HEK293 (cell line): Measurements from ENCODE around the gene OSBP.

ENCODE experiments used
- KLF9 ChIP-seq: fragments of 450-650 bp; formaldehyde crosslinking; IDR thresholded peaks from 2 replicates; pipeline ENCODE4 v1.5.1; 2016; ENCODE audit warnings: missing biosample characterization, missing genetic modification characterization, low read depth
- SP2 ChIP-seq: fragments of 450-650 bp; formaldehyde crosslinking; IDR thresholded peaks from 2 replicates; pipeline ENCODE4 v1.5.1; 2016; ENCODE audit warnings: missing biosample characterization, missing genetic modification characterization
- ZBTB44 ChIP-seq: fragments of 450-650 bp; IDR thresholded peaks from 2 replicates; pipeline ENCODE4 v1.5.1; 2018; ENCODE audit warnings: missing biosample characterization, mild to moderate bottlenecking, missing genetic modification characterization
- ZBTB49 ChIP-seq: fragments of 450-650 bp; formaldehyde crosslinking; IDR thresholded peaks from 2 replicates; pipeline ENCODE4 v1.5.1; 2016; ENCODE audit warnings: missing biosample characterization, missing genetic modification characterization, low read depth
- ZBTB8A ChIP-seq: fragments of 450-650 bp; formaldehyde crosslinking; IDR thresholded peaks from 2 replicates; pipeline ENCODE4 v1.5.1; 2016; ENCODE audit warnings: missing biosample characterization, missing genetic modification characterization
- ZNF175 ChIP-seq: fragments of 450-650 bp; formaldehyde crosslinking; IDR thresholded peaks from 2 replicates; pipeline ENCODE4 v1.5.1; 2016; ENCODE audit warnings: missing biosample characterization, missing genetic modification characterization
- ZNF248 ChIP-seq: fragments of 450-650 bp; formaldehyde crosslinking; IDR thresholded peaks from 2 replicates; pipeline ENCODE4 v1.5.1; 2017; ENCODE audit warnings: missing biosample characterization, missing genetic modification characterization
- ZNF335 ChIP-seq: fragments of 450-650 bp; formaldehyde crosslinking; conservative IDR thresholded peaks from 2 replicates; pipeline ENCODE4 v1.5.1; 2016; ENCODE audit warnings: missing biosample characterization, missing genetic modification characterization
- ZNF341 ChIP-seq: fragments of 450-650 bp; formaldehyde crosslinking; IDR thresholded peaks from 2 replicates; pipeline ENCODE4; 2016; ENCODE audit warnings: low read depth, missing biosample characterization, missing genetic modification characterization
- ZNF362 ChIP-seq: fragments of 450-650 bp; formaldehyde crosslinking; IDR thresholded peaks from 2 replicates; pipeline ENCODE4 v1.5.1; 2016; ENCODE audit warnings: missing biosample characterization, missing genetic modification characterization
- ZNF366 ChIP-seq: fragments of 450-650 bp; formaldehyde crosslinking; conservative IDR thresholded peaks from 2 replicates; pipeline ENCODE4 v1.5.1; 2016; ENCODE audit warnings: missing biosample characterization, missing genetic modification characterization
- ZNF426 ChIP-seq: fragments of 450-650 bp; formaldehyde crosslinking; IDR thresholded peaks from 2 replicates; pipeline ENCODE4 v1.5.1; 2017; ENCODE audit warnings: missing biosample characterization, missing genetic modification characterization, mild to moderate bottlenecking, inconsistent platforms, moderate library complexity
- ZNF555 ChIP-seq: fragments of 450-650 bp; formaldehyde crosslinking; conservative IDR thresholded peaks from 2 replicates; pipeline ENCODE4 v1.5.1; 2017; ENCODE audit warnings: missing biosample characterization, mild to moderate bottlenecking, missing genetic modification characterization, inconsistent platforms
- ZNF580 ChIP-seq: fragments of 450-650 bp; formaldehyde crosslinking; IDR thresholded peaks from 2 replicates; pipeline ENCODE4 v1.5.1; 2016; ENCODE audit warnings: missing biosample characterization, missing genetic modification characterization
- ZNF600 ChIP-seq: fragments of 450-650 bp; formaldehyde crosslinking; IDR thresholded peaks from 2 replicates; pipeline ENCODE4 v1.5.1; 2016; ENCODE audit warnings: missing biosample characterization, missing genetic modification characterization
- ZNF629 ChIP-seq: fragments of 450-650 bp; formaldehyde crosslinking; IDR thresholded peaks from 2 replicates; pipeline ENCODE4 v1.5.1; 2017; ENCODE audit warnings: missing biosample characterization, missing genetic modification characterization
- ZNF747 ChIP-seq: fragments of 450-650 bp; formaldehyde crosslinking; IDR thresholded peaks from 2 replicates; pipeline ENCODE4 v1.5.1; 2016; ENCODE audit warnings: missing biosample characterization, missing genetic modification characterization
- ZSCAN18 ChIP-seq: fragments of 450-650 bp; formaldehyde crosslinking; IDR thresholded peaks from 2 replicates; pipeline ENCODE4 v1.5.1; 2016; ENCODE audit warnings: missing biosample characterization, missing genetic modification characterization
- ZSCAN30 ChIP-seq: fragments of 450-650 bp; IDR thresholded peaks from 2 replicates; pipeline ENCODE4 v1.5.1; 2018; ENCODE audit warnings: missing biosample characterization, mild to moderate bottlenecking, missing genetic modification characterization, moderate library complexity
- TF ChIP-seq, protein P1 (sequence below): fragments of 450-650 bp; formaldehyde crosslinking; conservative IDR thresholded peaks from 2 replicates; pipeline ENCODE4 v1.5.1; 2016; ENCODE audit warnings: low read depth, missing biosample characterization, missing genetic modification characterization
- TF ChIP-seq, protein P2 (sequence below): fragments of 450-650 bp; formaldehyde crosslinking; IDR thresholded peaks from 2 replicates; pipeline ENCODE4 v1.5.1; 2016; ENCODE audit warnings: missing biosample characterization, missing genetic modification characterization

The OSBP gene

DNA sequence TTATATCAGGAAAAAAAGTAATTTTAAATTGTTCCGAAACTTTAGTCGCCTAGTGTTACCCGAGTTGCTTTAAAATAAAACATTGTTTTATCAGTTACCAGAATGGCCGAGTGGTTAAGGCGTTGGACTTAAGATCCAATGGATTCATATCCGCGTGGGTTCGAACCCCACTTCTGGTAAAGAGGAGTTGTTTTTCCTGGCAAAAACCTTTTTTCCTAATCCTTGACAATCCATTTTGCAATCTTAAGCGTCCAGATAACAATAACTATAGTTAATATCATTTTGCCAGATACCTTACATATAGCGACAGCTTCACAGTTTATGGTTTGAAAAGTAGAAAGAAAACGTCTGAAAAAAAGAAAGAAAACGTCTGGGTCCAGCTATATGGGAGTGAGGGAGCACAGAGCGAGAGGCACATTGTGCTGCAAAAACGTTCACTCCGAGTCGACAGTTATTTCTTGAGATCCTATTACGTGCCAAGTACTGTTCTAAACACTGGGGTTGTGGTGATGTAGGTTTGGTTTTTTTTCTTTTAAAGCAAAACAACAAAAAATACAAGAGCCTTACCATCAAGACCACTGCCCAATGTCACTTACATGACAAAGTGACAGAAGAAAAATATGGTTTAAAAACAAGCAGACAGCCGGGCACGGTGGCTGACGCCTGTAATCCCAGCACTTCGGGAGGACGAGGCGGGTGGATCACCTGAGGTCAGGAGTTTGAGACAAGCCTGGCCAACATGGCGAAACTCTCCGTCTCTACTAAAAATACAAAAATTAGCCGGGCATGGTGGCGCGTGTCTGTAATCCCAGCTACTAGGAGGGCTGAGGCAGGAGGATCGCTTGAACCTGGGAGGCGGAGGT is 63.7 kb downstream of the OSBP start (continued):
- TF ChIP-seq ZNF362 (tag by site-specific recombination) (0 out of 2 replicates have a peak, but pooled peaks have one; percentile 30), SP2 (tag by site-specific recombination) (no peak), ZNF335 (peak; percentile 82), ZNF366 (peak; percentile 66; the same call in 1 of the 2 replicates), ZNF426 (tag by site-specific recombination) (no peak), ZNF600 (tag by site-specific recombination) (peak; percentile 18; the same call in 1 of the 2 replicates), ZNF248 (tag by site-specific recombination) (no peak), ZSCAN18 (tag by site-specific recombination) (no peak), ZBTB49 (no peak), ZSCAN30 (tag by site-specific recombination) (peak; percentile 42; the same call in 1 of the 2 replicates), ZNF341 (tag by site-specific recombination) (no peak), ZNF580 (no peak), ZBTB8A (tag by site-specific recombination) (0 out of 2 replicates have a peak, but pooled peaks have one; percentile 20), KLF9 (no peak), ZBTB44 (tag by site-specific recombination) (peak; percentile 28; the same call in 1 of the 2 replicates), ZNF629 (tag by site-specific recombination) (no peak), ZNF175 (no peak), ZNF747 (tag by site-specific recombination) (no peak), ZNF555 (no peak)
- TF ChIP-seq, protein P1, sequence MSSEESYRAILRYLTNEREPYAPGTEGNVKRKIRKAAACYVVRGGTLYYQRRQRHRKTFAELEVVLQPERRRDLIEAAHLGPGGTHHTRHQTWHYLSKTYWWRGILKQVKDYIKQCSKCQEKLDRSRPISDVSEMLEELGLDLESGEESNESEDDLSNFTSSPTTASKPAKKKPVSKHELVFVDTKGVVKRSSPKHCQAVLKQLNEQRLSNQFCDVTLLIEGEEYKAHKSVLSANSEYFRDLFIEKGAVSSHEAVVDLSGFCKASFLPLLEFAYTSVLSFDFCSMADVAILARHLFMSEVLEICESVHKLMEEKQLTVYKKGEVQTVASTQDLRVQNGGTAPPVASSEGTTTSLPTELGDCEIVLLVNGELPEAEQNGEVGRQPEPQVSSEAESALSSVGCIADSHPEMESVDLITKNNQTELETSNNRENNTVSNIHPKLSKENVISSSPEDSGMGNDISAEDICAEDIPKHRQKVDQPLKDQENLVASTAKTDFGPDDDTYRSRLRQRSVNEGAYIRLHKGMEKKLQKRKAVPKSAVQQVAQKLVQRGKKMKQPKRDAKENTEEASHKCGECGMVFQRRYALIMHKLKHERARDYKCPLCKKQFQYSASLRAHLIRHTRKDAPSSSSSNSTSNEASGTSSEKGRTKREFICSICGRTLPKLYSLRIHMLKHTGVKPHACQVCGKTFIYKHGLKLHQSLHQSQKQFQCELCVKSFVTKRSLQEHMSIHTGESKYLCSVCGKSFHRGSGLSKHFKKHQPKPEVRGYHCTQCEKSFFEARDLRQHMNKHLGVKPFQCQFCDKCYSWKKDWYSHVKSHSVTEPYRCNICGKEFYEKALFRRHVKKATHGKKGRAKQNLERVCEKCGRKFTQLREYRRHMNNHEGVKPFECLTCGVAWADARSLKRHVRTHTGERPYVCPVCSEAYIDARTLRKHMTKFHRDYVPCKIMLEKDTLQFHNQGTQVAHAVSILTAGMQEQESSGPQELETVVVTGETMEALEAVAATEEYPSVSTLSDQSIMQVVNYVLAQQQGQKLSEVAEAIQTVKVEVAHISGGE (tag by site-specific recombination), result peak; percentile 64
- TF ChIP-seq, protein P2, sequence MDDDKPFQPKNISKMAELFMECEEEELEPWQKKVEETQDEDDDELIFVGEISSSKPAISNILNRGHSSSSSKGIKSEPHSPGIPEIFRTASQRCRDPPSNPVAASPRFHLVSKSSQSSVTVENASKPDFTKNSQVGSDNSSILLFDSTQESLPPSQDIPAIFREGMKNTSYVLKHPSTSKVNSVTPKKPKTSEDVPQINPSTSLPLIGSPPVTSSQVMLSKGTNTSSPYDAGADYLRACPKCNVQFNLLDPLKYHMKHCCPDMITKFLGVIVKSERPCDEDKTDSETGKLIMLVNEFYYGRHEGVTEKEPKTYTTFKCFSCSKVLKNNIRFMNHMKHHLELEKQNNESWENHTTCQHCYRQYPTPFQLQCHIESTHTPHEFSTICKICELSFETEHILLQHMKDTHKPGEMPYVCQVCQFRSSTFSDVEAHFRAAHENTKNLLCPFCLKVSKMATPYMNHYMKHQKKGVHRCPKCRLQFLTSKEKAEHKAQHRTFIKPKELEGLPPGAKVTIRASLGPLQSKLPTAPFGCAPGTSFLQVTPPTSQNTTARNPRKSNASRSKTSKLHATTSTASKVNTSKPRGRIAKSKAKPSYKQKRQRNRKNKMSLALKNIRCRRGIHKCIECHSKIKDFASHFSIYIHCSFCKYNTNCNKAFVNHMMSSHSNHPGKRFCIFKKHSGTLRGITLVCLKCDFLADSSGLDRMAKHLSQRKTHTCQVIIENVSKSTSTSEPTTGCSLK (tag by site-specific recombination), result no peak
